HuH-7.5 (cell line): ENCODE data around the gene HS3ST2.

Experiments
- DNase-seq: peaks from one replicate; pipeline ENCODE4 v3.0.0; 2011; ENCODE audit warnings: low spot score

The HS3ST2 gene

DNA sequence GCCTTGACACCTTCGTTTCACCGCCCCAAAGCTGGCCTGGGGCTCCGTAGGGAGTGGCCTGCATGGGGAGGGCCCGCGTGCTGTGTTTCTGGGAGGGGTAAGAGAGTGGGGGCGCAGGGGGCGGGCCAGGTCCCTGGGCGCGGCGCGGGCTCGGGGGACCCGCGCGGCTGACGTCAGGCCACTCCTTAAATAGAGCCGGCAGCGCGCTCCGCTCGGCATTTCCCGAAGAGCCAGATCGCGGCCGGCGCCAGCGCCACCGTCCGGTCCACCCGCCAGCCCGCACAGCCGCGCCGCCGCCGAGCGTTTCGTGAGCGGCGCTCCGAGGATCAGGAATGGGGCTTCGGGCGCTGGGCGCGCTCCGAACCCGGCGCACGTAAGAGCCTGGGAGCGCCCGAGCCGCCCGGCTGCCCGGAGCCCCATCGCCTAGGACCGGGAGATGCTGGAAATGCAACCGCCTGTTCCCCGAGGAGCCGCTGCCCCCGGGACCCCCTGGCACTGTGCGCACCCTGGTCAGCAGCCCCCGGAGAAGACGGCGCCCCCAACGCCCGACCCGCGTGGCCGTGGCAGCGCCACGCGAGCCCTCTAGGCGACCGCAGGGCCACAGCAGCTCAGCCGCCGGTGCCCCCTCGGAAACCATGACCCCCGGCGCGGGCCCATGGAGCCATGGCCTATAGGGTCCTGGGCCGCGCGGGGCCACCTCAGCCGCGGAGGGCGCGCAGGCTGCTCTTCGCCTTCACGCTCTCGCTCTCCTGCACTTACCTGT lies at the start of gene HS3ST2:
TSS of gene HS3ST2 (plus strand) at position 215 of the 763 bp plus-strand sequence. CDS start at position 664, 449 bp downstream.
- no peak for DNase-seq

DNA sequence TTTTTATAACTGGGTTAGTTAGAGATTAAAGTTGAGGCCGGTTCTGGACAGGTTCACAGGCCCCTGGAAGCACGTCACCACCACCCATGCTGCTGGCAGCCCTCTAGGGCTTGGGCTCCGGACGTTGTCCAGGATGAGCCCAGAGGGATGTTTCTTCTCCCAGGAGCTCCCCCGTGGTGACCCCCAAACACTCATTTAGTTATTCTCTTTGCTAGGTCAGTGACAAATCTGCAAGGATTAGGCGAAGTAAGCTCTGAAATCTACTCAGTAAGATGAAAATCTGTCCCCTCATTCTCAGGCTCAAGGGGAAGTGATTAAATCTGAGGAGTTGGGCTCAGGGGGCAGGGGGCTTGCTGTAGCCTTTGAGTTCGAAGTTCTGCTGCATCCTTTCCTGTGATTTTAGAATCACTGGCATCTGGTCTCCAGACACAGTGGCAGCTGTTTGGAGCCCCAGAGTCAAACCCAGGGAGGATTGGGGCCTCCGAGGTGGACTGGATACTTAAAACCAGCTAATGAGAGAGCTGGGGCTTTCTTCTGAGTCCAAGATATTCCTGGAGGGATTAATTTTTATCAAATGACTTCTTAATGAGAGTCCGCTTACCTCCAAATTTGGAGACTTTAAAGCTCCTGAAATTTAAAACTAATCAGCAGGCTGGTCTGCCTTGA lies 49.2 kb upstream of the HS3ST2 start:
- no peak for DNase-seq

DNA sequence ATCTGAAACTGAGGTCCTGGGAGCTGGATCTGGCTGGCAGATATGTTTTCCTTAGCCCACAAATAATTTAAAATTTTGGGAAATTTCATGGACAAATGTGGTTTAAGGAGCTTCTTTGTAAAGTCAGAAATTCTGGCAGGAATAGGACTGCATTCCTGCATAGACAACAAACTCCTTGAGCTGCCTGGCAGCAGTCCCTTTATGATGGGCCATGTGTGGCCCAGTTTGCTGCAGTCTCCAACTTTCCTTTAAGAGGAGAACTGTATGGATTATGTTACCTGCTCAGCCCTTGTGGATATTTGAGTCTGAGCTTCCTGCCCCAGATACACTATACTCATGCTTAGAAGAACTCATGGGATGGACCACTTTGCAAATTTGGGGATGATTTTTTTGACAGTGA lies 48.5 kb upstream of the HS3ST2 start:
- DNase-seq: no peak

DNA sequence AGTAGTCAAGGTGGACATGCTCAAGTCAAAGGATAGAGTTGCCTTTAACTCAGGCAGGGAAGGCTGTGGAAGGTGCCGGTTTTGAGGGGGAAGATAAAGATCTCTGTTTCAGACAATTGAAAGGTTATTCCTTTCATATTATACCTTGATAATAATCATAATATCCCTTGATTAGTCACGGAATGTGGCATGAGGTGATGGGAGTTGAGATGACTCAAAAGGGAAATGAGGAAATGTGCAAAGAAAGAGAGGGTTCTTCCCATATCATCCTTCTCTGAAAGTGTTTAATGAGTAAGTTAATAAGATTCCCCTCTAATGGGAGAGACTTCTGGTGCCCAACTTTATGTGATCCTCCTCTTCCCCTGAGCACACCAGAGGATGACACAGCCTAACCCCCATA lies 43.1 kb upstream of the HS3ST2 start:
- no peak for DNase-seq

DNA sequence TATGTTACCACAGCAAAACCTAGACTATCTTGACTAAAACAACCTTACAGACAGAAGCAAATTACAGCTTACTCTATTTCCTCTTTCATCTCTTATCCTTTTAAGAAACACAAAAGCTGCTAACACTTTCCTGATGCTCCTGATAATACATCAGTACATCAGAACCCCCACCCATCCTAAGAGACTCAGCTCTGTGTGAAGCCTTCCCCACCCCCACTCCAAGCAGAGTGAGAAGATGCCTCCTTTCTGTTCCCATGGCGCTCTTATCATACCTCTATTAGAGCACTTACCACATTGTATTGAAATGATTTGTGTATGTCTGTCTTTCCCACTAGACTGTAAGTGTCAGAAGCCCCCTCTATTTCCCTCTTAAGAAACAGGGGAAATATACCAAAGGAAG lies 42.4 kb upstream of the HS3ST2 start:
- no peak for DNase-seq

DNA sequence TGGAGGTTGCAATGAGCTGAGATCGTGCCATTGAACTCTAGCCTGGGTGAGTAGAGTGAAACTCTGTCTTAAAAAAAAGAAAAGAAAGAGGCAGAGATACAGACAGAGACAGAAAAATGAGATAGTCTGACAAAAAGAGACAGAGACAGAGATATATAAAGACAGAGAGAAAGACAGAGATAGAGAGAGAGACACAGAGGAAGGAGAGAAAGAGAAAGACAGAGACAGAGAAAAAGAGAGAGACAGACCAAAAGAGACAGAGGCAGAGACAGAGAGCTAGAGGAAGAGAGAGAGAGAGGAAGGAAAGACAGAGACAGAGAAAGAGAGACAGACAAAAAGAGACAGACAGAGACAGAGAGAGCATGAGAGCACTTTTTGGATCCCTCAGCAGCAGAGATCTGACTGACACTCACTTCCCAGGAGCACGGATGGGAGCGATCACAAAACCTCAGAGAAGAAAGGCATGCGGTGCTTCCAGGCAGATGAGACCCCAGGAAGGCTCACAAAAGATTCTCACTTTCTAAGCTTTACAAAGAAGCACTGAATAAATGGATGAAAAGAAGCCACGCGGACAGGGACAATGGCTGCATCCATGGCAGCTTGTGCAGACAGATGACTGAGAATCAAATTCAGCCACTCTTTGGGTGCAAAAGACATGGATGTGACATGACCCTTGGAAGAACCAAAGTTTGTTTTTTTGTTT lies 38.6 kb upstream of the HS3ST2 start:
- no peak for DNase-seq

DNA sequence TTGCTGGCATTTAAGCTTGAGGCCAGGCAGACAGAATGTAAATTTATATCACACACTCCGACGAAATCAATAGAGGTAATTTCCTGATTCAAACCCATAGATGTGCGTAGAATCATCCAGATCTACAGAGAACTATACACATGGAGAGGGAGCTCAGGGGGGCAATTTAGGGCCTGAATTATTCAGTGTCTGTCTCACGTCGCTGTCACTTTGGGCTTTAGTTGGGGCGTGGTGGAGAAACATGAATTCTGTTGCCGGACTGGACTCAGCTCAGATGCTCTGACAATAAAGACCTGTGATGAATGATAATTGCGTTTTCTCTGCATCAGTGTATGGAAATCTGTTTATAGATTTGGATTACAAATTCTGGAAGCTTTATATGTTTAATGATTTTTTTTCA lies 32.5 kb upstream of the HS3ST2 start:
- no peak for DNase-seq

DNA sequence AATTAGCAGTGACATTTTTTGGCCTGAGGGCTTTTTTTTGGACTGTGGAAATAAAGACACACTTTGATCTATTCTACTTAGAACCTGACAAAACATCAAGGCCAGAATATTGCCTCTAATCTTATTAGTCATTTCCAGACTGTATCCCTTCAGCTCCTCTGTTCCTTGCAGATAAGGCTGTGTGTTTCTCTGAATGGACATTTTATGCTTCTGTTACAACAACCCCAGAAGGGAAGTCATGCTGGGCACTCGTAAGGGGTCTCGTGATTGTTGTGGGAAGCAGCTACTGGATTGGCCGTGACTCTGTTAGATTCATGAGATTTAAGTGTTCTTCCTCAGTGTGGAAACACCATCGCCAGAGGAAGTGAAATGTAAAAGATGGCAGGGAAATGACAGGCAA lies 31.6 kb upstream of the HS3ST2 start:
- no peak for DNase-seq

DNA sequence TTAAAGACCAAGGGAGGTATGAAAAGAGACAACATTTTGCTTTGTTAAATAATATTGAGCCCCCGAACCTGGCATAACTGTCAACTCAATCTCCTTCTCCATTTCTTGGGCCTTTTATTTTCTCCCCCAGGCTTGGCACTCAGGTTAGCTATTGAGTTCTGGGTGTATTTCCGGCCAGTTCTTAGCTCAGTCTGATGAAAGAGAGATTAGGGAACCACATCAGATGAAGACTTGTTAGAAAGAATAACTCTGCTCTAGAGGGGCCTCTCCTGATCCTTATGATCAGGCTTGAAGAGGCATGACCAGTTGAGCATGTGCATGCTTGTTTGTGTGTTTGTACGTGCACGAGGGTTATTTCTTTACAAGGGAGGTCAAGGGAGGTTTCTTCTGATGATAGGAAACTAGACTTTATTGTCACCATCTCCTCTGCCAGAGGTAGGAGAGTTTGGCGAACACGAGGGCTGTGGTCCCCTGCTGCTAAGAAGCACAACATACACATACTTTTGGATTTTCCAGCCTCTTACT lies 29.2 kb upstream of the HS3ST2 start:
- DNase-seq: no peak

DNA sequence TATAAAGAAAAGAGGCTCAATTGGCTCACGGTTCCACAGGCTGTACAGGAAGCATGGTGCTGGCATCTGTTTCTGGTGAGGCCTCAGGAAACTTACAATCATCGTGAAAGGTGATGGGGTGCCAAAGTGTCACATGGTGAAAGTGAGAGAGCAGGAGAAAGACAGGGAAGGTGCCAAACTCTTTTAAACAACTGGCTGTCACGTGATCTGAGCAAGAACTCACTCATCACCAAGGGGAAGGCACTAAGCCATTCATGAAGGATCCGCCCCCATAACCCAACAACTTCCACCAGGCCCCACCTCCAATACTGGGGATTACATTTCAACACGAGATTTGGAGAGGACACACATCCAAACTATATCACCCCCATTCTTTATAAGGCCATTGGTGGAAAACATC lies 28.4 kb upstream of the HS3ST2 start:
- DNase-seq: no peak

DNA sequence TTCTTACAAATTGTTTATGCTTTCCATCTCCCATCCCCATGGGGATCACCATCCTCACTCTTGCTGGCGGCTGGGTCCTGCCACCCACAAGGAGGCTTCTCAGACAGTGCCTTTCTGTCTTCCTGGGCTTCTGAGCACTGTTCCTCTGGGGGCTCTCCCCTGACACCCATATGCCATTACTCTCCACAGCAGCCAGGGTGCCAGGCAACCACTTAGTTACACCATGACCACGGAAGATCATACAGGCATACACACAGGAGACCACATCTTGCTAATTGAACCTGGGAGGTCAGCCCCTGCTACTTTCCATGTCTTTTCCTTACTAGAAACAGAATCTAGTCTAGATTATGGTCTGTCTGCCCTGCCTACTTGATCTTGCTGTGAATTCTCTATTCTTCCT lies 27.7 kb upstream of the HS3ST2 start:
- no peak for DNase-seq

DNA sequence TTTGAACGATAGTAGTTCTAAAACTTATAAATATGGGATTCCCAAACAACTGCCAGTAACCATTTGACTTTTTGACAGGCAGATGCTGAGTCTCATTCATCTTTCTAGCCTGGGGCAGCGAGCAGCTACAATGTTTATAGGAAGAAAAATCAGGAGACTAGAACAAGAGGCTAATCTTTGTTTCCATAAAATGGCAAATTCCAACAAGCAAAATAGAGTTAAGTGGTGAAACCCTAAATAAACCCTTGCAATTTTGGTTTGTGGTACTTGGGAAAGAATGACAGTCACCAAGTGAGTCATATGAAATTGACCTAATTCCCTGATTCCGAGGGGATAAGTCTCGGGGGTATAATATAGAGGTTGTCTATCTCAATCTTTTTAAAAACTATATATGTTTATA lies 27.3 kb upstream of the HS3ST2 start:
- no peak for DNase-seq

DNA sequence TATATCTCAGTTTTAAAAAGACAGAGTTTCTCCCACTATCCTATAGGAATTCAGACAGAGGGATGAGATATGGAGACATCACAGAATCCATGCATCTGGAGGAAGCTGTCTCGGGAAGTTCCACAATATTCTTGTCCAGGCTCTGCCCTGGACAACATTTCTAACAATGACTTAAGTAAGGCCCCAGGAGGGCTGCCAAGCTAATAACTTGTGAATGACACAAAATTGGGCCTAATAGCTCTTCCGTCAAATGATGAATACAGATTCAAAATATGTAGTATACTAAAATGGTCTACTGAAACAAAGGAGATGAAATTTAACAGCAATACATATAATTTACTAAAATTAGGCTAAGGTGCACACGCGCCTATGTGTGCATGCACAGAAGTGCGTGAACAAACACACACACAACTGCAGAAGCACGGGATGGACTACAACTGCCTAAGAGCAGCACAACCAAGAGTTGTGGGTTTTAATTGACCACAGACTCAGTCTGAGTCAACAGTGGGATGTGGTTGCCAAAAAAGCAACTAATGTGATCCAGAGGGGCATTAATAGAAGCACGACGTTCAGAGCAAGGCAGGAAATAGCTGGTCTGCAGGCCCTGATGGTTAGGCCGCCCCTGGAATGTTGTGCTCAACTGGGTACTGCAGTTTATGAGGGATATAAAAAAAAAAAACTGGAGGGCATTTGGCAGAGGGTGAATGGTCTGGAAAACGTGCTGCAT lies 26.3 kb upstream of the HS3ST2 start:
- DNase-seq: no peak

DNA sequence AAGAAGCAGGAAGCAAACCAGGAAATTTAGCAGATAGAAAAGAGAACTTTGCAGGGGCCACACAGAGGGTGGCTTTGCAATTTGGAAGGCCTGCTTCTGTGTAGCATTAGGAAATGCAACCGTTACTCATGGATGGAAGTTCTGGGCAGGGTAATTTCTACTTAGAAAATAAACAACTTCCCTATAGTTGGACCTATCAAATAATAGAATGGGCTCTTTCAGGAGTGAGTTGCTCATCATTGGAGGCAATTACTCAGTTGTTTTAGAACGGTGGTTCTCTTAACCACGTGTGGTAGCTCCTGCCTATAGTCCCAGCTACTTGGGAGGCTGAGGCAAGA lies 25.8 kb upstream of the HS3ST2 start:
- DNase-seq: no peak

DNA sequence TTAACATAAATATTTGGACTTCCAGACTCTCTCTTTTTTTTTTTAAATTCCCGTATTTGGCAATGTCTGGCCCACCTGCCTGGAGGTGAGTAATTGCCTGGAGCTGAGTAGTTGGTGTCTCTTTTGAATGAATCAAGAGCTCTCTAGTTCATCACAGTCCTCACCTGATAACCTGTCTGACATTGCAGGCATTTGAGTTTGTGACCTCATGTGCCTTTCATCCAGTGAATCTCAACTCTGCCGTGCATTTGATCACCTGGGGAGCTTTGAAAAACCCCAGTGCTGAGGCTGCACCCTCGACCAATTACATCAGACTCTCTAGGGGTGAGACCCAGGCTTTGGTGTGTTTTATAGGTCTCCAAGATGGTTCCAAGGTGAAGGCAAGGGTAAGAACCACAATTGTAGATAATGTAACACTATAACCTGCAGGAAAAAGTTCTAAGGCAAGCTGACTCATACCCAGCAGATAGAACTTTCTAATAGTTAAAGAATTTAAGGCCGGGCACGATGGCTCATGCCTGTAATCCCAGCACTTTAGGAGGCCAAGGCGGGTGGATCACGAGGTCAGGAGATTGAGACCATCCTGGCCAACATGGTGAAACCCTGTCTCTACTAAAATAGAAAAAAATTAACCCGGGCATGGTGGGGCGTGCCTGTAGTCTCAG lies 24.5 kb upstream of the HS3ST2 start:
- DNase-seq: no peak

DNA sequence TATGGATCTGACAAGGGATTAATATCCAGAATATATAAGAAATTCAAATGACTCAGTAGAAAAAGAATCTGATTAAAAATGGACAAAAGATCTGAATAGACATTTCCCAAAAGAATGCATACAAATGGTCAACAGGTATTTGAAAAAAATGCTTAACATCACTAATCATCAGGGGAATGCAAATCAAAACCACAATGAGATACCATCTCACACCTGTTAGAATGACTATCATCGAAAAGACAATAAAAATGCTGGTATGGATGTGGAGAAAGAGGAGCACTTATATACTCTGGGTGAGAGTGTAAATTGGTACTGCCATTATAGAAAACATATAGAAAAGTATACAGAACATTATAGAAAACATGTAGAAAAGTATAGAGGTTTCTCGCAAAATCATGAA lies 16.4 kb upstream of the HS3ST2 start:
- no peak for DNase-seq

DNA sequence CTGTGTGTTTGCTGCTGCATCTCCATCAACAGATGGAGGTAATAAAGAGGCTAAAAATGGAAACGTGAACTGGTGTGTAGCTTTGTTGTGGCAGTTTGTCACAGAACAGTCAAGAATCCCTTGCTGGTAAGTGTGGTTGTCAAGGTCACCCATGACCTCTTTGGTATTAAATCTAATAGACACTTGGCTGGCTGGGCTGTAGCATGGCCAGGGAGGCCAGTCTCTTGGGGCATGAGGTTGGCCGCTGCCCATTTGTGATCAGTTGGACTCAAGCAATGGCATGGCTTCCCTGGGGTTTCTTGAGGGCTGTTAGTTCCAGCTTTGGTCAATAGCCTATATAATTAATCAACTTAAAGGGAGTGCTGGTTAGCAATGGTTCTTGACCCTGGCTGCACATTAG lies 14.8 kb upstream of the HS3ST2 start:
- no peak for DNase-seq

DNA sequence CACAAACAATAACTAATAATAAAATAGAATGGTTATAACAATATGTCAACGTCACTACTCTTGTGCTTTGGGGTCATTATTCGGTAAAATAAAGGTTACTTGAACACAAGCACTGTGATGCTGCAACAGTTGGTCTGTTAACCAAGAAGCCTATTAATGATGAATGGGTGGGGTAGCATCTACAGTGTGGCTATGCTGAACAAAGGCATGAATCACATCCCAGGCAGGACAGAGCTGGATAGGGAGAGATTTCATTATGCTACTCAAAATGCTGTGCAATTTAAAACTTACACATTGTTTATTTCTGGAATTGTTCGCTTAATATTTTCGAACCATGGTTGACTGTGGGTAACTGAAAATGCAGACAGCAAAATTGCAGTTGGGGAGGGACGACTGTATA lies 9.1 kb upstream of the HS3ST2 start:
- no peak for DNase-seq

DNA sequence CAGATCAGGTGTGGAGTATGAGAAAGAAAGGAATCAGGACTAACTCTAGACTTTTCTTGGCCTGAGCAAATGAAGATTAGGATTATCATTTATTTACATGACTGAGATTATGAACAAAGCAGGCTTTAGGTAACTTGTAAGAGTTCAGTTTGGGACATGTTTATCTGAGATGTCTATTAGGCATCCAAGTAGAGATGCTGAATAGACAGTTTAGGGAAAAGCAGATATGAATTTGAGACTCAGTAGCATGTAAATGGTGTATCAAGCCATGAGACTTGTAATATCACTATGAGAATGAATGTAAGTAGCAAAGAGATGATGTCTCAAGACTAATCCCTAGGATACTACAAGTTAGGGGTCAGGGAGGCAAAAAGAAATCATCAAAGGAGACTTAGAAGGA lies 8.6 kb upstream of the HS3ST2 start:
- DNase-seq: no peak

DNA sequence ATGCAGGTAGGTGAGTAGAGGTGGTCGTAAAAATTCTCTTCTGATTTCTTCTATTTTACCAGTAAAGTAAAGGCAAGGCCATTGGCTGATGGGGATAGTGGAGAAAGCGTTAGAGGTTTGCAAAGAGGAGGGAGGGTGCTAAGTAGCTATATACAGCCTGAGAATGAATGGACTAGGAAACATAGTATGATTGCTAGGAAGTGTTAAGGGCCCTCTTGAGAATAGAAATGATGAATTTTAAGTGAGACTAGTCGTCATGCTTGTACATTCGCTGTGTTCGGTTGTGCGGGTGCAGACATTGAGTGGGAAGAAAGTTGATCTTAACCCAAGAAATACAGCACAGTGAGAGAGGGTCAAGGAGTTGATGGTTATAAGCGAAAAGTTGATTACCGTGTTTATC lies 7.2 kb upstream of the HS3ST2 start:
- DNase-seq: no peak

DNA sequence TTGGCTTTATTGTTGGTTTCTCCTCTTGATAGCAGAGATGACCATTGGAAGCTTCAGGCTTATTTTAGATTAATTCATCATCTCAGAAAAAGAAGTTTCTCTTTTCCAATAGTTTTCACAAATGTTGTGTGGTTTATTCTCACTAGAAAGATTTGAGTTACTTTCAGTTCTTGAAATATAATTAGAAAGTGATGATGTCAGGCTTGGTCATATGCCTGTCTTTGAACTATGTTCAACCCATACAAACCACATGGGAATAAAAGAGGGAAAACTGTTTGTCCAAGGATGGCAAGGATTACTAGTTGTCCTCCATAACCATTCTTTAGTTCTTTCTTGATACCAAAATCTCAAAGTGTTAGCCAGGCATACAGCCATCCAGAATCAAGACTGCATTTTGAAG lies 3.7 kb upstream of the HS3ST2 start:
- no peak for DNase-seq
